HG02970 (cell line): ENCODE measurements around the gene NDUFA12.
"Not testable (repeated sequence)": the region's sequence is repeated elsewhere in the genome, so short reads cannot be mapped to it uniquely, and the experiment has no call there.

Experiments
- ATAC-seq: cut with Tn5 transposase; IDR thresholded peaks from one replicate; pipeline ENCODE4 v1.9.1; 2021; ENCODE audit warnings: mild to moderate bottlenecking, moderate library complexity, moderate number of reproducible peaks; ENCODE audit not compliant: unreplicated experiment, low FRiP score

The NDUFA12 gene

GRCh38 chr12:95003213-95003920 lies at the start of gene NDUFA12:
Gene NDUFA12, minus strand, starts transcription at chr12:95003697. Its CDS starts 17 bp downstream, at chr12:95003680.
- ATAC-seq: peak; percentile 96

GRCh38 chr12:95051241-95051640 lies 47.7 kb upstream of the NDUFA12 start:
- ATAC-seq: no peak

- no peak for ATAC-seq
These were observed 34.4 kb upstream of the NDUFA12 start for GRCh38 chr12:95037906-95038305.

- ATAC-seq: no peak
These were observed 31.3 kb upstream of the NDUFA12 start for GRCh38 chr12:95034750-95035149.

GRCh38 chr12:95022477-95022876 lies 19.0 kb upstream of the NDUFA12 start:
- ATAC-seq: no peak

DNA sequence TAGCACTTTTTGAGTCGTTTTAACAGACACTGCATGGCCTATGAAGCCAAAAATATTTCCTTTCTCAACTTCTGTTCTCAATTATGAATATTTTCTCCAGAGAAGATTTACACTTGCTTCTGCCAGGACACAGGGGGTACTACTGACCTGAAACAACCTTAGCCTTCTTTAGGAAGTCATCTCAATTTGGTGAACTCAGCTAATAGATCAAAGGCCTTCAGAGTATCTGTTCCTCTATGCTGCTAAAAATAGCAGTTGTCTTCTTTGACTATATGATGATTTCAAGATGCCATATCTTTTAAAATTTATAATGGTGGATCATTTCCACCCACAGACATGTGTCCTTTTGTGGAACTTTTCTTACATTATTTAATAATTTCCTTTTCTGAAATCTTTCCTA lies 14.0 kb upstream of the NDUFA12 start:
- ATAC-seq: no peak

GRCh38 chr12:95016120-95016519 lies 12.6 kb upstream of the NDUFA12 start:
- ATAC-seq: no peak

DNA sequence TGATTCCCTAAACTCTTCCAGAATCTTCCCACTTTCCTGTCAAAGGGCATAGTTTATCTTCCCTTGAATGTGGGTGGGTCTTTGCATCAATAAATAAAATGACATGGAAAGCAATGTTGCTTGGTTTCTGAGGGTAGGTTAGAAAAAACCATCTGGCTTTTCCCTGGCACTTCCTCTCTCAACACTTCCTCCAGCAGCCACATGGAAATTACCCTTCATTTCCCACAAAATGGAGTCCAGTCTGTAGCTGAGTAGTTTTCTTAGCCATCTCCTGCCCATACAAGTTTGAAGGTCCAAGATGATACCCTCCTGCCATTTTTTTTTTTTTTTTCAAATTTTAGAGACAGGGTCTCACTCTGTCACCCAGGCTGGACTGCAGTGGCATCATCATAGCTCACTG lies 11.1 kb upstream of the NDUFA12 start:
- ATAC-seq: no peak

DNA sequence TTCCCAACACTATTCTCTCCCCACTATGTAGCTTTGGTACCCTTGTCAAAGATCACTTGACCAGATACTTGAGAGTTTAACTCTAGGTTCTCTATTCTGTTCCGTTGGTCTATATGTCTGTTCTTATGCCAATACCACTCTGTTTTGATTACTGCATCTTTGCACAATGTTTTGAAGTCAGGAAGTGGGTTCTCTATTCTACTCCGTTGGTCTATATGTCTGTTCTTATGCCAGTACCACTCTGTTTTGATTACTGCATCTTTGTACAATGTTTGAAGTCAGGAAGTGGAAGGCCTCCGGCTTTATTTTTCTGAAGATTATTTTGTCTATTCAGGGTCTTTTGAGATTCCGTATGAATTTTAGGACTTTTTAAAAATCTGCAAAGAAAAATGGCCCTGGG lies 2.7 kb upstream of the NDUFA12 start:
- no peak for ATAC-seq

DNA sequence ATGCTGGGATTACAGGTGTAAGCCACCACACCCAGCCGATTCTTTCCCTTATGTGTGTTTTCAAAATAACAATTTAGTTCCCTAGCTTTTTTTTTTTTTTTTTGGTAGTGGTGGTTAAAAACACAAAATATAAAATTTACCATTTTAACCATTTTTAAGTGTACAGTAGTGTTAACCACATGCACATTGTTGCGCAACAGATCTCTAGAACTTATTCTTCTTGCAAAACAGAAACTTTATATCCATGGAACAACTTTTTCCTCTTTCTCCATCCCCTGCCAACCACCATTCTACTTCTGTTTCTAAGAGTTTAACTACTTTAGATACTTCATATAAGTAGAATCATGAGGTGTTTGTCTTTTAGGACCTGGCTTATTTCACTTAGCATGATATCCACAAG lies 1.1 kb upstream of the NDUFA12 start:
- no peak for ATAC-seq

DNA sequence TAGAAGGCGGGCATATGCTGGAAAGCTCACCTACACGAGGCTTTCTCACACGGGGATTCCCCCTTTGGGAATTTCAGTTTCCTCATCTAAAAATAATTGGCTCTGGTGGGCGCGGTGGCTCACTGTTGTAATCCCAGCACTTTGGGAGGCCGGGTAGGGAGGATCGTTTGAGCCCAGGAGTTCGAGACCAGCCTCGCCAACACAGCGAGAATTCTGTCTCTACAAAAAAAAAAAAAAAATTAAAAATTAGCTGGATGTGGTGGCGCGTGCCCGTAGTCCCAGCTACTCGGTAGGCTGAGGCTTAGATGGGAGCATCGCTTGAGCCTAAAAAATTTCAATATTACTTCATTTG lies 400 bp upstream of the NDUFA12 start:
- ATAC-seq: no peak

DNA sequence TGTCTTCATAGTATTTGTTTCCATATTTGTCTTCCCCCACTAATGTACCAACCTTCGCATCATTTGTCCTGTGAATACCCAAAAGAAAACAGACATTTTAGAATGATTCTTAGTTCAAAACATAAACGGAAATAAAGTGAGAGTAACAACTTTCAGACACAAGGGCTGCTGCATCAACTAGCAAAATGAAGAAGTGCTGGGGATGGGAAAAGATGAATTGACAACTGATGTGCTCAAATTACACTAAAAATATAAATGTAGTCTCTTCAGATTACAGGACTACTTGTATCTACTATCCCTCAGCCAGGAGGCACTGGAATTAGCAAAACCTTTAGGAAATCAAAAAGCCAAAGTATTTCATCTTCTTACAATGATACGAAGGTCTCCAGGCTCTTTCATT lies 743 bp downstream of the NDUFA12 start:
- ATAC-seq: no peak

GRCh38 chr12:94998326-94998725 lies 5.2 kb downstream of the NDUFA12 start:
- ATAC-seq: no peak

- ATAC-seq: no peak
These were observed 5.8 kb downstream of the NDUFA12 start for GRCh38 chr12:94997726-94998125.

DNA sequence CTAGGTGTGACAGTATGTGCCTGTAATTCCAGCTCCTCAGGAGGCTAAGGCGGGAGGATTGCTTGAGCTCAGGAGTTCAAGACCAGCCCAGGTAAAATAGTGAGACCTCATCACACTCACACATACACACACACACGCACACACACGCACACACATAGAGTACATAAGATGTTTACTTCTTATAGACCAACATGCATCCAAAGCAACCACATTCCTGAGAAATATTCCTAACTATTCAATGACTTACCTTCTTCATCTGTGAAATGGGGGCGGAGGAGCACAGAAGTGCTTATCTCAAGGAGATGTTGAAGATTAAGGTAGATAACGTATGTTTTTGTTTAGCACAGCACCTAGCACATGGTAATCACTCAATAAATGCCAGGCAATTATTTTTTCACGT lies 6.4 kb downstream of the NDUFA12 start:
- ATAC-seq: no peak

GRCh38 chr12:94994312-94994711 lies 9.2 kb downstream of the NDUFA12 start:
- no peak for ATAC-seq

DNA sequence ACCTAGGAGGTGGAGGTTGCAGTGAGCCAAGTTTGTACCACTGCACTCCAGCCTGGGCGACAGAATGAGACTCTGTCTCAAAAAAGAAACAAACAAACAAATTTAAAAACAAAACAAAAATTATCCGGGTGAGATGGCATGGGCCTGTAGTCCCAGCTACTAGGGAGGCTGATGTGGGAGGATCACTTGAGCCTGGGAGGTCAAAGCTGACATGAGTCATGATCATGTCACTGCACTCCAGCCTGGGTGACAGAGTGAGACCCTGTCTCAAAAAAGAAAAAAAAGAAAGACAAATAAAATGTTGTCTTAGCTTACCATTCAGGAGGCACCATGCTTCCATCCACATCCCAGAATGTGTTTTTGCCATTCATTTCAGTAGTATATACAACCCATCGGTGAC lies 9.6 kb downstream of the NDUFA12 start:
- not testable (repeated sequence) for ATAC-seq

DNA sequence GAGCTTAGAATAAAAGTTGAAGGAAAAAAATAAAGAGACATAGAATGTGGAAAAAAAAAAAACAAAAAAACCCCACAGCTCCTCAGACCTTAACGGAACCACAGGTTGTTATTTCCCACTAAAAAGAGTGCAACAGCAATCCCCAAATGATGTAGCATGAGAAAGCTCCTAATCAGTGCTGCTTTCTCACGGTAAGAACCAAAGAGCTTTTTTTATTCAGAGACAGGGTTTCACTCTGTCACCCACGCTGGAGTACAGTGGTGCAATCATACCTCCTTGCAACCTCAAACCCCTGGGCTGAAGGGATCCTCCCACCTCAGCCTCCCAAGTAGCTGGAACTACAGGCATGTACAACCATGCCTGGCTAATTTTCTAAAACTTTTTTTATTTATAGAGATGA lies 13.3 kb downstream of the NDUFA12 start:
- no peak for ATAC-seq

GRCh38 chr12:94988471-94988870 lies 15.0 kb downstream of the NDUFA12 start:
- ATAC-seq: no peak

- ATAC-seq: no peak
These were observed 15.7 kb downstream of the NDUFA12 start for GRCh38 chr12:94987801-94988200.

DNA sequence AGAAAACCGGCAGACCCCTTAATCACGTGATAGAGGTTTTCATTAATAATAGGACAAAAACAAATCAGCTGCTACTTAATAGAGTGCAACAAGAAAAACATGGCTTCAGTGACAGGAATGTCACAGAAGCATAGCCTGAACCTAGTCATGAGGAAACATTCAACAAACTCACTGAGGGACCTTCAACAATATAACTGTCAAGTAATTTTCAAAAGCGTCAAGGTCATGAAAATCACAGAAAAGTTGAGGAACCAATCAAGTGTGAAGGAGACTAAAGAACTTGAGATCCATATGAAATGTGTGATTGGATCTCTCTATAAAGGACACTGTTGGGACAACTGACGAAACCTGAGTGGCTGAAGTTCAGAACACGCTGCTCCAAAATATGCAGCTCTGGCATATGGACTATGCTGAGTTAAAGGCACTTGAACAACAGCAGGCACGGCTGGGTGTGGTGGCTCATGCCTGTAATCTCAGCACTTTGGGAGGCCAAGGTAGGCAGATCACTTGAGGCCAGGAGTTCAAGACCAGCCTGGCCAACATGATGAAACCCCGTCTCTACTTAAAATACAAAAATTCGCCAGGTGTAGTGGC lies 16.3 kb downstream of the NDUFA12 start:
- ATAC-seq: no peak

DNA sequence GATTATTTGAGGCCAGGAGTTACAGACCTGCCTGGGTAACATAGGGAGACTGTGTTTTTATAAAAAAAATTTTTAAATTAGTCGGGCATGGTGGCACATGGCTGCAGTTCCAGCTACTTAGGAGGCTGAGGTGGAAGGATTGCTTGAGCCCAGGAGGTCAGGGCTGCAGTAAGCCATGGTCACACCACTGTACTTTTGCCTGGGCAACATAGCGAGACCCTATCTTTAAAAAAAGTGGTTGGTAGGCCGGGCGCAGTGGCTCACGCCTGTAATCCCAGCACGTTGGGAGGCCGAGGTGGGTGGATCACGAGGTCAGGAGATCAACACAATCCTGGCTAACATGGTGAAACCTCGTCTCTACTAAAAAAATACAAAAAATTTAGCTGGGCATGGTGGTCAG lies 18.4 kb downstream of the NDUFA12 start:
- ATAC-seq: not testable (repeated sequence)
